K562 (cell line): ENCODE data around the gene CEMIP2. TPM values are rescaled to one million over a fixed set of nuclear protein-coding genes. Genes with fewer than 3 reads are reported as not detected.

Experiments used
- ATAC-seq: fragments of 200-7000 bp; cut with Tn5 transposase; 3 replicates; pipeline ENCODE4 v1.9.1; 2020; ENCODE audit warnings: moderate library complexity
- BruUV-seq: library from RNA; stranded (reverse); fragments of 400-500 nt; replicated peaks from 2 replicates; lab custom pipeline; 2021; lab: Mats Ljungman, UMichigan
- CTCF ChIA-PET: fragments of 300-600 bp; formaldehyde crosslinking; extraction: SDS; loops from one replicate; lab custom pipeline; 2021; ENCODE audit warnings: low intra/inter-chr PET ratio; lab: Yijun Ruan, JAX
- POLR2A ChIA-PET: fragments of 300-600, 350-650 bp; sonication (Branson Sonifier 250); formaldehyde crosslinking; extraction: SDS; loops from one replicate; lab custom pipeline; 2021; ENCODE audit warnings: antibody characterized with exemption, inconsistent platforms; lab: Yijun Ruan, JAX
- DNase-seq, 4 experiments: peaks; one replicate each; pipeline versions ENCODE4 v3.0.0 to v3.0.0-alpha.2; 2011 to 2018; ENCODE audit warnings: low spot score in 3 of 4, mixed read lengths in 3 of 4; ENCODE audit errors: extremely low read depth in 1 of 4
- FAIRE-seq: peaks from 2 replicates; lab custom pipeline; 2011; peaks lifted over from hg19 to GRCh38; lab: Jason Lieb, UNC
- H2AFZ ChIP-seq: 2 replicates; pipeline ENCODE4 v1.6.0; 2011; ENCODE audit warnings: low read depth, low read length, control low read depth, inconsistent platforms
- H3K27ac ChIP-seq: fragments of 200-600 bp; 3 replicates; pipeline ENCODE4 v1.8.0; 2011; ENCODE audit warnings: low read depth, mild to moderate bottlenecking, control low read depth, inconsistent platforms, low read length, moderate library complexity, mixed read lengths; ENCODE audit errors: extremely low read depth
- H3K27me3 ChIP-seq, 2 experiments: fragments of 300-600 bp in 1 of 2; 2 replicates in 1 of 2; 3 replicates in 1 of 2; pipeline versions ENCODE4 v1.6.0 to v1.8.0; 2011; ENCODE audit warnings: inconsistent platforms in 2 of 2, low read length in 2 of 2, mild to moderate bottlenecking in 1 of 2, mixed read lengths in 1 of 2, moderate library complexity in 1 of 2; ENCODE audit not compliant: control insufficient read depth in 2 of 2, insufficient read depth in 2 of 2
- H3K36me3 ChIP-seq: fragments of 300-600 bp; 3 replicates; pipeline ENCODE4 v1.8.0; 2011; ENCODE audit warnings: mild to moderate bottlenecking, low read length, inconsistent platforms; ENCODE audit not compliant: control insufficient read depth, insufficient read depth
- H3K4me1 ChIP-seq, 2 experiments: fragments of 200-600 bp in 1 of 2; replicated peaks in 1 of 2; 2 replicates in 1 of 2; 3 replicates in 1 of 2; pipeline versions ENCODE4 v1.5.1 to v1.8.0; 2011; ENCODE audit warnings: inconsistent platforms in 2 of 2, low read length in 2 of 2, mild to moderate bottlenecking in 1 of 2, mixed read lengths in 1 of 2, moderate library complexity in 1 of 2; ENCODE audit not compliant: control insufficient read depth in 2 of 2, insufficient read depth in 2 of 2
- H3K4me2 ChIP-seq: 2 replicates; pipeline ENCODE4 v1.6.1; 2011; ENCODE audit warnings: low read length, control low read depth, inconsistent platforms, mixed read lengths; ENCODE audit not compliant: insufficient read depth
- H3K4me3 ChIP-seq: fragments of 200-600 bp; sonication (generic), shearing (Covaris generic); 2 replicates; pipeline ENCODE4 v1.5.1; 2016; ENCODE audit warnings: control low read depth, inconsistent platforms
- H3K79me2 ChIP-seq: fragments of 200-600 bp; 3 replicates; pipeline ENCODE4 v1.8.0; 2011; ENCODE audit warnings: low read length, inconsistent platforms; ENCODE audit not compliant: control insufficient read depth, insufficient read depth
- H3K9ac ChIP-seq, 2 experiments: 2 replicates each; pipeline versions ENCODE4 v1.6.0 to v1.6.1; 2011; ENCODE audit warnings: low read depth in 2 of 2, low read length in 2 of 2, control low read depth in 1 of 2, inconsistent platforms in 1 of 2, mild to moderate bottlenecking in 1 of 2, mixed read lengths in 1 of 2; ENCODE audit not compliant: insufficient read depth in 1 of 2
- H3K9me1 ChIP-seq: one replicate; pipeline ENCODE4 v1.6.0; 2011; ENCODE audit warnings: inconsistent platforms, mild to moderate bottlenecking, low read length, moderate library complexity; ENCODE audit not compliant: control insufficient read depth, insufficient read depth
- H3K9me3 ChIP-seq: replicated peaks from 2 replicates; pipeline ENCODE4 v1.5.1; 2011; ENCODE audit warnings: low read depth, low read length, inconsistent platforms; ENCODE audit not compliant: control insufficient read depth, insufficient read depth
- H4K20me1 ChIP-seq: replicated peaks from 2 replicates; pipeline ENCODE4 v1.6.1; 2011; ENCODE audit warnings: low read length, inconsistent platforms, mixed read lengths; ENCODE audit not compliant: control insufficient read depth, insufficient read depth
- CCNT2 ChIP-seq: IDR thresholded peaks from 2 replicates; pipeline ENCODE4 v1.6.1; 2011; ENCODE audit warnings: borderline replicate concordance, low read depth, mild to moderate bottlenecking, moderate library complexity, mixed read lengths, low read length; ENCODE audit not compliant: insufficient read length; ENCODE audit errors: extremely low read depth
- CREB1 ChIP-seq, 2 experiments: sonication (generic) in 1 of 2; formaldehyde crosslinking in 1 of 2; IDR thresholded peaks; 2 replicates each; pipeline versions ENCODE4 v1.6.1 to v1.8.0; 2012 to 2022; ENCODE audit warnings: inconsistent platforms in 1 of 2, mild to moderate bottlenecking in 1 of 2, missing genetic modification reagents in 1 of 2, moderate library complexity in 1 of 2
- CXXC5 ChIP-seq: fragments of 250-450 bp; sonication (Bioruptor Pico); IDR thresholded peaks from 2 replicates; pipeline ENCODE4 v1.8.0; 2022; ENCODE audit warnings: inconsistent platforms, mild to moderate bottlenecking, moderate library complexity
- FOXK2 ChIP-seq, 2 experiments: fragments of 450-650 bp; IDR thresholded peaks in 1 of 2; conservative IDR thresholded peaks in 1 of 2; 2 replicates each; pipeline ENCODE4 v1.6.1; 2016; ENCODE audit warnings: low read depth in 2 of 2, mild to moderate bottlenecking in 1 of 2
- MEF2D ChIP-seq: conservative IDR thresholded peaks from 2 replicates; pipeline ENCODE4 v1.6.1; 2016; ENCODE audit warnings: low read depth, missing genetic modification characterization, missing compliant biosample characterization
- MITF ChIP-seq: IDR thresholded peaks from 2 replicates; pipeline ENCODE4 v1.6.1; 2014; ENCODE audit warnings: antibody characterized with exemption
- MTA1 ChIP-seq: fragments of 450-650 bp; IDR thresholded peaks from 2 replicates; pipeline ENCODE4 v1.6.1; 2017; ENCODE audit warnings: borderline replicate concordance
- POLR2H ChIP-seq: IDR thresholded peaks from 2 replicates; pipeline ENCODE4 v1.6.1; 2016; ENCODE audit warnings: missing genetic modification characterization, low read depth, mild to moderate bottlenecking, control low read depth, missing compliant biosample characterization, moderate library complexity
- PRMT5 ChIP-seq: sonication (generic); formaldehyde crosslinking; IDR thresholded peaks from 2 replicates; pipeline ENCODE4 v1.5.0; 2020; ENCODE audit warnings: missing genetic modification reagents
- PTTG1 ChIP-seq: fragments of 450-650 bp; IDR thresholded peaks from 2 replicates; pipeline ENCODE4 v1.6.1; 2016; ENCODE audit warnings: low read depth, mild to moderate bottlenecking, missing genetic modification characterization, missing compliant biosample characterization
- TBP ChIP-seq: optimal IDR thresholded peaks from 2 replicates; pipeline ENCODE3; 2011; ENCODE audit warnings: low read depth, low read length, improper control_type of control experiment
- ZBTB34 ChIP-seq: fragments of 250-450 bp; sonication (Bioruptor Pico); IDR thresholded peaks from 2 replicates; pipeline ENCODE4 v1.8.0; 2021; ENCODE audit warnings: mild to moderate bottlenecking, moderate library complexity
- ZHX1 ChIP-seq: fragments of 150-350 bp; conservative IDR thresholded peaks from 2 replicates; pipeline ENCODE4 v1.6.1; 2014; ENCODE audit warnings: low read length
- ZNF224 ChIP-seq: sonication (generic); formaldehyde crosslinking; IDR thresholded peaks from 2 replicates; pipeline ENCODE4 v1.8.0; 2022; ENCODE audit warnings: mild to moderate bottlenecking, missing genetic modification reagents
- ZNF41 ChIP-seq: fragments of 250-450 bp; sonication (Bioruptor Pico); conservative IDR thresholded peaks from 2 replicates; pipeline ENCODE4 v1.4.0; 2020; ENCODE audit warnings: mild to moderate bottlenecking
- ZNF561 ChIP-seq: fragments of 450-650 bp; formaldehyde crosslinking; conservative IDR thresholded peaks from 2 replicates; pipeline ENCODE4 v1.4.0; 2020; ENCODE audit warnings: mild to moderate bottlenecking, moderate library complexity
- ZZZ3 ChIP-seq: fragments of 450-650 bp; IDR thresholded peaks from 2 replicates; pipeline ENCODE4 v1.6.1; 2016; ENCODE audit warnings: antibody characterized with exemption, mild to moderate bottlenecking, moderate library complexity
- WGBS: fragments of 100-300 bp; shearing (Covaris generic); methylation state at CpG from one replicate; pipeline ENCODE4 v1.1.6; 2016; ENCODE audit warnings: low coverage, mixed read lengths; ENCODE audit not compliant: insufficient coverage; ENCODE audit errors: missing lambda C conversion rate; 5-methylcytosine and 5-hydroxymethylcytosine counted together
- in situ Hi-C: fragments of 300-500 bp; cut with MboI; formaldehyde crosslinking; loops from 4 replicates; pipeline ENCODE4 v1.15.0; 2018; ENCODE audit warnings: inconsistent platforms, mixed read lengths
- intact Hi-C: fragments of 100-400 bp; cut with micrococcal nuclease; formaldehyde crosslinking; loops from 2 replicates; pipeline ENCODE4 v1.14.2; 2022
- polyA plus RNA-seq, 8 experiments: library from polyadenylated mRNA; depleted of rRNA in 4 of 8; stranded (reverse) in 5 of 8; unstranded in 3 of 8; fragments of >200 nt; fragmentation: Nextera tagmentation in 2 of 8; fragmentation: Illumina TruSeq in 1 of 8; extraction: Ambion mirVana in 2 of 8; extraction: Trizol in 1 of 8; gene quantifications; 2 replicates each; pipeline versions ENCODE4 v1.2.1 to v1.2.3, GENCODE V29; 2011 to 2014; ENCODE audit warnings: inconsistent platforms in 1 of 8, missing spikeins in 1 of 8
- total RNA-seq, 7 experiments: library from RNA; depleted of rRNA in 6 of 7; stranded (reverse); fragments of >200 nt in 6 of 7; fragmentation: Illumina TruSeq in 2 of 7; extraction: Trizol in 2 of 7; gene quantifications; 2 replicates each; pipeline versions ENCODE4 v1.2.1 to v1.2.3, GENCODE V29; 2011 to 2021; ENCODE audit warnings: low replicate concordance in 1 of 7

The CEMIP2 gene
- total and polyA plus RNA-seq, 9 of the 15 experiments (the other 6 are each of a cell fraction or from before 2014, with no cell fraction given): 5.4 to 29.9 (median 14.2) TPM

GRCh38 chr9:71758785-71759184 lies 9.5 kb downstream of the CEMIP2 start (continued):
- no peak for TF ChIP-seq ZBTB34 (CRISPR knock-in tag)
- TF ChIP-seq ZNF41 (CRISPR knock-in tag): no peak
- TF ChIP-seq MEF2D (tag): no peak
- 0 out of 2 replicates have a peak, but pooled peaks have one; percentile 25 for TF ChIP-seq MITF
- TF ChIP-seq POLR2H (tag): no peak

- ATAC-seq: no peak
- H3K36me3 ChIP-seq: no peaks in the 10 kb centered on the region
- in situ Hi-C loops: no loop called here
- no peak for DNase-seq
- 27% methylated on average over 3 of the region's 4 CpGs for WGBS
- POLR2A ChIA-PET: no interaction called here
- intact Hi-C loops: no loop called here
- no peak overlapping the region; a peak in 1 of 4 replicates for H3K9ac ChIP-seq
- no peaks in the 10 kb centered on the region for H4K20me1 ChIP-seq
- CTCF ChIA-PET: no interaction called here
- no peaks in the 10 kb centered on the region for H3K27me3 ChIP-seq
- peaks cover 83% of the 10 kb centered on the region for H3K79me2 ChIP-seq
- FAIRE-seq: peak; percentile 6
- peaks cover 0 to 12% of the 10 kb centered on the region in 2 experiments; a peak in 4 of 5 replicates for H3K4me1 ChIP-seq
- no peak overlapping the region for H2AFZ ChIP-seq
- H3K27ac ChIP-seq: 0 out of 3 replicates have a peak overlapping the region, but pooled peaks have one; percentile 19
- BruUV-seq: no TSS peak
- H3K4me2 ChIP-seq: no peak overlapping the region
- no peaks in the 10 kb centered on the region; the same call in 1 of the 2 replicates for H3K9me3 ChIP-seq
- no peak overlapping the region for H3K4me3 ChIP-seq
- H3K9me1 ChIP-seq: no peaks in the 10 kb centered on the region
- TF ChIP-seq TBP: no peak
- no peak for TF ChIP-seq ZHX1
- TF ChIP-seq ZNF224: no peak
- no peak for TF ChIP-seq CREB1 (IDR thresholded peaks at IDR 0.05)
- TF ChIP-seq CREB1 (CRISPR knock-in tag; IDR thresholded peaks at IDR 0.05): no peak
- no peak for TF ChIP-seq PRMT5
- TF ChIP-seq ZNF561 (CRISPR knock-in tag): no peak
- no peak for TF ChIP-seq FOXK2 (conservative IDR thresholded peaks at IDR 0.05 in 1 of 2, IDR thresholded peaks at IDR 0.05 in 1 of 2; ENCODE audit: low read depth in 2 of 2)
- no peak for TF ChIP-seq ZZZ3
- no peak for TF ChIP-seq CCNT2
- no peak for TF ChIP-seq PTTG1 (tag)
- no peak for TF ChIP-seq CXXC5 (CRISPR knock-in tag)
- TF ChIP-seq MTA1: no peak
These were observed 10.0 kb downstream of the CEMIP2 start for GRCh38 chr9:71758277-71758676.
